B cell (primary cell): ENCODE measurements around the gene HSCB. TPM values are rescaled to one million over a fixed set of nuclear protein-coding genes. Genes with fewer than 3 reads are reported as not detected.

Source experiments
- ATAC-seq: fragments of 200-7000 bp; cut with Tn5 transposase; one replicate; pipeline ENCODE4 v1.10.0; 2021; ENCODE audit warnings: low read depth, mild to moderate bottlenecking, moderate number of reproducible peaks, moderate library complexity
- CTCF ChIA-PET: fragments of 350-600 bp; sonication (Branson Sonifier 250); formaldehyde crosslinking; loops from one replicate; lab custom pipeline; 2021; ENCODE audit warnings: antibody characterized with exemption, inconsistent platforms; lab: Charles Lee
- POLR2A ChIA-PET: fragments of 350-600 bp; sonication (Branson Sonifier 250); formaldehyde crosslinking; loops from one replicate; lab custom pipeline; 2021; ENCODE audit warnings: antibody characterized with exemption; lab: Charles Lee
- DNase-seq: peaks from one replicate; pipeline ENCODE4 v3.0.0; 2013
- H2AFZ ChIP-seq: 2 replicates; pipeline ENCODE4 v1.6.1; 2012; ENCODE audit warnings: mild to moderate bottlenecking, low read depth, low read length; ENCODE audit not compliant: insufficient read depth, poor library complexity, severe bottlenecking
- H3K27ac ChIP-seq, 2 donors: 1 replicate in 1 of 2; 2 replicates in 1 of 2; pipeline ENCODE4 v1.5.1; 2012 to 2013; ENCODE audit warnings: low read length in 2 of 2, mild to moderate bottlenecking in 2 of 2, moderate library complexity in 1 of 2
- H3K27me3 ChIP-seq, 4 experiments: fragments of 200-600 bp in 1 of 4; sonication (generic) in 1 of 4; replicated peaks in 1 of 4; 1 replicate in 2 of 4; 2 replicates in 2 of 4; pipeline versions ENCODE4 v1.6.1 to v1.7.0; 2013 to 2016; ENCODE audit warnings: low read length in 3 of 4, mild to moderate bottlenecking in 2 of 4, mixed read lengths in 1 of 4, moderate library complexity in 1 of 4; ENCODE audit not compliant: insufficient read depth in 4 of 4, control insufficient read depth in 3 of 4; ENCODE audit errors: control extremely low read depth in 1 of 4
- H3K36me3 ChIP-seq, 2 experiments: replicated peaks in 1 of 2; 1 replicate in 1 of 2; 2 replicates in 1 of 2; pipeline versions ENCODE4 v1.6.1 to v1.7.1; 2013; ENCODE audit warnings: low read length in 1 of 2; ENCODE audit not compliant: insufficient read depth in 2 of 2, control insufficient read depth in 1 of 2; ENCODE audit errors: control extremely low read depth in 1 of 2, extremely low read depth in 1 of 2
- H3K4me1 ChIP-seq, 2 donors: fragments of 200-600 bp in 1 of 2; sonication (generic) in 1 of 2; 1 replicate in 1 of 2; 2 replicates in 1 of 2; pipeline versions ENCODE4 v1.5.1 to v1.6.1; 2013 to 2017; ENCODE audit warnings: low read length in 2 of 2; ENCODE audit not compliant: control insufficient read depth in 2 of 2, insufficient read depth in 2 of 2
- H3K4me2 ChIP-seq: replicated peaks from 2 replicates; pipeline ENCODE3; 2012; ENCODE audit warnings: mild to moderate bottlenecking, low read depth, low read length; ENCODE audit not compliant: poor library complexity, severe bottlenecking
- H3K4me3 ChIP-seq, 5 experiments: fragments of 200-600 bp in 1 of 5; sonication (generic) in 1 of 5; 1 replicate in 3 of 5; 2 replicates in 2 of 5; pipeline versions ENCODE4 v1.5.1 to v1.7.0; 2011 to 2016; ENCODE audit warnings: low read length in 4 of 5, mild to moderate bottlenecking in 4 of 5, low read depth in 2 of 5, control low read depth in 1 of 5, moderate library complexity in 1 of 5; ENCODE audit not compliant: insufficient read depth in 1 of 5; ENCODE audit errors: control extremely low read depth in 1 of 5, extremely low read depth in 1 of 5
- H3K79me2 ChIP-seq: fragments of 200-600 bp; sonication (generic); one replicate; pipeline ENCODE4 v1.6.0; 2016; ENCODE audit warnings: low read length; ENCODE audit not compliant: control insufficient read depth, insufficient read depth
- H3K9ac ChIP-seq: fragments of 200-600 bp; sonication (generic); 2 replicates; pipeline ENCODE4 v1.6.1; 2017; ENCODE audit warnings: mild to moderate bottlenecking, low read length, moderate library complexity
- H3K9me3 ChIP-seq, 3 donors: one replicate each; pipeline versions ENCODE4 v1.6.1 to v1.7.1; 2013; ENCODE audit warnings: low read length in 2 of 3; ENCODE audit not compliant: control insufficient read depth in 2 of 3, insufficient read depth in 1 of 3; ENCODE audit errors: control extremely low read depth in 1 of 3
- H4K20me1 ChIP-seq: 2 replicates; pipeline ENCODE4 v1.6.0; 2012; ENCODE audit warnings: mild to moderate bottlenecking, low read length; ENCODE audit not compliant: insufficient read depth, control insufficient read depth, poor library complexity, severe bottlenecking
- H3K27ac Mint-ChIP-seq: one replicate; pipeline ENCODE4 v1.8.0; 2021; ENCODE audit warnings: mixed read lengths
- H3K27me3 Mint-ChIP-seq: one replicate; pipeline ENCODE4 v1.8.0; 2021; ENCODE audit warnings: mixed read lengths
- H3K4me1 Mint-ChIP-seq: one replicate; pipeline ENCODE4 v1.8.0; 2021; ENCODE audit warnings: mixed read lengths
- H3K4me3 Mint-ChIP-seq: one replicate; pipeline ENCODE4 v1.8.0; 2021; ENCODE audit warnings: mixed read lengths
- H3K9me3 Mint-ChIP-seq: one replicate; pipeline ENCODE4 v1.8.0; 2022; ENCODE audit warnings: mixed read lengths; ENCODE audit not compliant: insufficient read depth
- CTCF ChIP-seq: fragments of 200-600 bp; IDR thresholded peaks from one replicate; pipeline ENCODE4 v1.8.0; 2022; ENCODE audit warnings: antibody characterized with exemption, mild to moderate bottlenecking
- EZH2 ChIP-seq: IDR thresholded peaks from 2 replicates; pipeline ENCODE4 v1.6.1; 2012; ENCODE audit warnings: borderline replicate concordance, low read depth, mild to moderate bottlenecking, moderate library complexity, low read length; ENCODE audit not compliant: insufficient read depth, poor library complexity, severe bottlenecking
- WGBS: methylation state at CpG from one replicate; pipeline ENCODE4 v1.1.5; 2013; ENCODE audit warnings: missing lambda C conversion rate; ENCODE audit not compliant: insufficient coverage; 5-methylcytosine and 5-hydroxymethylcytosine counted together
- intact Hi-C: fragments of 100-400 bp; cut with micrococcal nuclease; formaldehyde crosslinking; loops from one replicate; pipeline ENCODE4 v1.10.0; 2022
- polyA plus RNA-seq: library from polyadenylated mRNA; depleted of rRNA; stranded (reverse); fragments of >200 nt; gene quantifications from 2 replicates; pipeline ENCODE4 v1.2.3, GENCODE V29; 2012
- total RNA-seq, 2 donors: library from RNA; stranded (reverse); fragments of 120-200 nt in 1 of 2; gene quantifications; 1 replicate in 1 of 2; 2 replicates in 1 of 2; pipeline versions ENCODE4 v1.2.3 to v1.2.4, GENCODE V29; 2013 to 2022

Gene HSCB
- total and polyA plus RNA-seq, 2 donors (not counting 1 experiment from before 2014, with no cell fraction given): 12.8 to 18.3 TPM

GRCh38 chr22:28734393-28734792 is 7.4 kb upstream of the HSCB start:
- intact Hi-C loops: no loop called here
- Histone ChIP-seq H3K9ac (no peak overlapping the region), H2AFZ (no peak overlapping the region), H3K4me2 (no peak overlapping the region), H3K4me1 (peaks cover 0 to 4% of the 10 kb centered on the region in 2 donors), H3K9me3 (no peaks in the 10 kb centered on the region), H3K79me2 (peaks cover 38% of the 10 kb centered on the region), H3K4me3 (no peak overlapping the region), H3K27me3 (no peaks in the 10 kb centered on the region), H3K27ac (no peak overlapping the region), H3K36me3 (peaks cover 4 to 7% of the 10 kb centered on the region in 2 experiments), H4K20me1 (no peaks in the 10 kb centered on the region)
- H3K27me3 Mint-ChIP-seq: no peaks in the 10 kb centered on the region
- H3K4me1 Mint-ChIP-seq: peaks cover 5% of the 10 kb centered on the region
- no peaks in the 10 kb centered on the region for H3K9me3 Mint-ChIP-seq
- CTCF ChIA-PET: no interaction called here
- no peak for ATAC-seq
- H3K4me3 Mint-ChIP-seq: no peak overlapping the region
- WGBS: 91% methylated on average over 3 of the region's 6 CpGs
- H3K27ac Mint-ChIP-seq: no peak overlapping the region
- POLR2A ChIA-PET: no interaction called here
- TF ChIP-seq CTCF (no peak), EZH2 (no peak)
- DNase-seq: no peak

- no peak overlapping the region for H3K9ac ChIP-seq
- ATAC-seq (no peak), DNase-seq (no peak)
- Mint-ChIP-seq H3K4me1 (peaks cover 9% of the 10 kb centered on the region), H3K9me3 (no peaks in the 10 kb centered on the region), H3K27me3 (no peaks in the 10 kb centered on the region), H3K27ac (no peak overlapping the region), H3K4me3 (no peak overlapping the region)
- no peaks in the 10 kb centered on the region for H4K20me1 ChIP-seq
- H3K79me2 ChIP-seq: peaks cover 53% of the 10 kb centered on the region
- 87% methylated on average over 3 of the region's 7 CpGs for WGBS
- H3K9me3 ChIP-seq: no peaks in the 10 kb centered on the region
- intact Hi-C loops: no loop called here
- no peak overlapping the region for H3K4me2 ChIP-seq
- TF ChIP-seq EZH2 (no peak), CTCF (no peak)
- H3K27ac ChIP-seq: no peak overlapping the region
- peaks cover 4 to 6% of the 10 kb centered on the region in 2 donors for H3K4me1 ChIP-seq
- POLR2A ChIA-PET: no interaction called here
- CTCF ChIA-PET: no interaction called here
- H2AFZ ChIP-seq: no peak overlapping the region
- H3K4me3 ChIP-seq: no peak overlapping the region
- H3K27me3 ChIP-seq: no peaks in the 10 kb centered on the region
- peaks cover 4 to 6% of the 10 kb centered on the region in 2 experiments for H3K36me3 ChIP-seq
These were observed 5.3 kb upstream of the HSCB start for GRCh38 chr22:28736301-28737155.
